Subcutaneous adipose tissue (tissue), 4 donors: Measurements from ENCODE around the gene SPATA3. TPM values are rescaled to one million over a fixed set of nuclear protein-coding genes. Genes with fewer than 3 reads are reported as not detected.

Experiments
- total RNA-seq, 4 donors: library from RNA; depleted of rRNA; stranded (reverse); fragments of >200 nt; gene quantifications; one replicate each; pipeline ENCODE4 v1.1.0, GENCODE V29; 2016
- TF ChIP-seq, protein P1 (sequence below): fragments of 450-650 bp; IDR thresholded peaks from one replicate; pipeline ENCODE4 v1.5.1; 2016; ENCODE audit warnings: low read depth, mild to moderate bottlenecking, control low read depth, antibody characterized with exemption, moderate library complexity

SPATA3 gene
- total RNA-seq, 4 donors from 2014 or later, result not detected

DNA sequence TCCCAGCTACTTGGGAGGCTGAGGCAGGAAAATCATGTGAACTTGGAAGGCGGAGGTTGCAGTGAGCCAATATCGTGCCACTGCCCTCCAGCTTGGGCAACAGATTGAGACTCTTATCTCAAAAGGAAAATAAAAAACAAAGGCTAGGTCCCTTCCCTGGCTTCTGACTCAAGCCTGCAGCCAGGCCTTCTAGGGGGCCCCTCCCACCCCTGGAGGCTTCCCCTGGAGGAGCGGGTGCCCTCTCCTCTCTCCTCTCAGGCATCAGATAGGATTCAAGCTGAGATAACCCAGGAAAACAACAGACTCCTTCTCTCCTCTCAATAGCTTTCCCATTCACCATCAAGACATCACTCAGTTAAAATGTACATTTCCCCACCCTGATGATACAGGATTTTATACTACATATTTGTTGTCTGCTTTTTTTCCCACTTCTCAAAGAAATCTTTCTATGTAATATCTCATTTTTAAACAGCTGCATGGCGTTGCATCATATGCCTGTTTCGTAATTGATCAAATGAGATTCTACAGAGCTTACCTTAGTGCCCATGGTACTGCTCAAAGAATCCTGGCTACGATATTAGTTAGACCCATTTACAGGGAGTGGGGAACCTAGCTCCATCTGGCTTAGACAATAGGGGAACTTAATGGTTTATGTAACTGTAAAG is 20.8 kb downstream of the SPATA3 start:
- TF ChIP-seq, protein P1, sequence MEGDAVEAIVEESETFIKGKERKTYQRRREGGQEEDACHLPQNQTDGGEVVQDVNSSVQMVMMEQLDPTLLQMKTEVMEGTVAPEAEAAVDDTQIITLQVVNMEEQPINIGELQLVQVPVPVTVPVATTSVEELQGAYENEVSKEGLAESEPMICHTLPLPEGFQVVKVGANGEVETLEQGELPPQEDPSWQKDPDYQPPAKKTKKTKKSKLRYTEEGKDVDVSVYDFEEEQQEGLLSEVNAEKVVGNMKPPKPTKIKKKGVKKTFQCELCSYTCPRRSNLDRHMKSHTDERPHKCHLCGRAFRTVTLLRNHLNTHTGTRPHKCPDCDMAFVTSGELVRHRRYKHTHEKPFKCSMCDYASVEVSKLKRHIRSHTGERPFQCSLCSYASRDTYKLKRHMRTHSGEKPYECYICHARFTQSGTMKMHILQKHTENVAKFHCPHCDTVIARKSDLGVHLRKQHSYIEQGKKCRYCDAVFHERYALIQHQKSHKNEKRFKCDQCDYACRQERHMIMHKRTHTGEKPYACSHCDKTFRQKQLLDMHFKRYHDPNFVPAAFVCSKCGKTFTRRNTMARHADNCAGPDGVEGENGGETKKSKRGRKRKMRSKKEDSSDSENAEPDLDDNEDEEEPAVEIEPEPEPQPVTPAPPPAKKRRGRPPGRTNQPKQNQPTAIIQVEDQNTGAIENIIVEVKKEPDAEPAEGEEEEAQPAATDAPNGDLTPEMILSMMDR, result no peak

GRCh38 chr2:231017231-231017598 is 21.3 kb downstream of the SPATA3 start:
- TF ChIP-seq, protein P1, result no peak

- TF ChIP-seq, protein P1, result no peak
Observed at GRCh38 chr2:231018184-231018583, 22.3 kb downstream of the SPATA3 start.

GRCh38 chr2:231028889-231029288 is 33.0 kb downstream of the SPATA3 start:
- TF ChIP-seq, protein P1, result no peak

- TF ChIP-seq, protein P1, result no peak
Observed at GRCh38 chr2:231029563-231029962, 33.6 kb downstream of the SPATA3 start.

DNA sequence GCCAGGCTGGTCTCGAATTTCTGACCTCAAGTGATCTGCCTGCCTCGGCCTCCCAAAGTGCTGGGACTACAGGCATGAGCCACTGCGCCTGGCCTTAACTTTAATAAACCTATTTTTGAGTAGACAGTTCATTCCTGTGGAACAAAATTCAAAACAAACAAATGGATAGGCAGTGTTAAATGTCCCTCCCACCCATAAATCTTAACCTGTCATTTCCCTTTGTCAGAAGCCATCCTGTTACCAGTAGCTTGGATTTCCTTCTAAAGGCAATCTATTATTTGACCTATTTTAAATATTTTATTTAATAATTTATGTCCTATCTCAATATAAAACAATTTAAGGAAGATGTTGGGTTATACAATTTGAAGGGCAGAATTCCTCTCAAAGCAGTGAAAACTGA is 34.8 kb downstream of the SPATA3 start:
- TF ChIP-seq, protein P1, result no peak

DNA sequence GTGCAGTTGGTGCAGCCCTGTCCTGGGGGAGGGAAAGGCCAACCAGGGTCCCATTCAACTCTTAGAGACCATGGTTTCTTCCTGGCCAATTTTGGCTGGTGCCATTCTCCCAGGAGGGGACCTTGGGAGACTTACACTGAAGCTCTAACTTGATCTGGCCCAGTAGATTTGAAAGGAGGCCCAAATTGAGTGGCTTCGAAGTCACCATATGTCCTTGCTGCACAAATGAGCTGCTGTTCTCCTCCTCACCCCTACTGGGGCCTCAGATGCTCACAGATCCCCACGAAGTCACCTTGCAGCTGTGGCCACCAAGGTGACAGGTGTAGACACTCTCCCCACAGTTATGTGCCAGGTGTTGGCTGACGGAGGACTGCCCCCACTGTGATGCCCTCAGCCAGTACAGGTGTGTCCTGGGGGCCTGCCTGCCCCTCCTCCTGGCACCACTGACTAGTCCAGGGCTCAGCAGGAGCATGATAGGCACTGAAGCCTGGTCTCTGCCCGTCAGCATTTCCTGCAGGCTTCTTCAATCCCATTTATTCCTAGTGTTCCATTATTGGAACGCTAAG is 36.7 kb downstream of the SPATA3 start:
- TF ChIP-seq, protein P1, result no peak
